ES-I3 (cell line): ENCODE measurements around the gene ATAD3C.
"Not testable (repeated sequence)": the region's sequence is repeated elsewhere in the genome, so short reads cannot be mapped to it uniquely, and the experiment has no call there.

Experiments used
- H3K36me3 ChIP-seq: 2 replicates; pipeline ENCODE4 v1.6.1; 2013; ENCODE audit warnings: mild to moderate bottlenecking, low read length, control low read depth, moderate library complexity; ENCODE audit not compliant: insufficient read depth
- H3K4me1 ChIP-seq: 2 replicates; pipeline ENCODE4 v1.6.1; 2013; ENCODE audit warnings: mild to moderate bottlenecking, control low read depth, low read length; ENCODE audit not compliant: insufficient read depth
- H3K9ac ChIP-seq: 2 replicates; pipeline ENCODE4 v1.6.1; 2013; ENCODE audit warnings: low read depth, mild to moderate bottlenecking, low read length, moderate library complexity
- H3K9me3 ChIP-seq: 2 replicates; pipeline ENCODE4 v1.6.1; 2013; ENCODE audit warnings: mild to moderate bottlenecking, low read length, moderate library complexity; ENCODE audit not compliant: control insufficient read depth, insufficient read depth

The ATAD3C gene

GRCh38 chr1:1459711-1460110 lies 10.2 kb downstream of the ATAD3C start:
- not testable (repeated sequence) for H3K36me3 ChIP-seq, H3K9ac ChIP-seq, H3K4me1 ChIP-seq, H3K9me3 ChIP-seq

- H3K4me1 ChIP-seq = no peaks in the 10 kb centered on the region
- no peaks in the 10 kb centered on the region for H3K36me3 ChIP-seq
- no peak overlapping the region for H3K9ac ChIP-seq
Measured at GRCh38 chr1:1460540-1461130, 11.1 kb downstream of the ATAD3C start.

GRCh38 chr1:1461721-1462317 lies 12.3 kb downstream of the ATAD3C start:
- Histone ChIP-seq H3K4me1 (no peaks in the 10 kb centered on the region), H3K36me3 (no peaks in the 10 kb centered on the region), H3K9me3 (no peaks in the 10 kb centered on the region), H3K9ac (no peak overlapping the region)

More at GRCh38 chr1:1460540-1461130, 11.1 kb downstream of the ATAD3C start:
- no peaks in the 10 kb centered on the region for H3K9me3 ChIP-seq

- Histone ChIP-seq H3K9ac (no peak overlapping the region), H3K9me3 (no peaks in the 10 kb centered on the region), H3K4me1 (no peaks in the 10 kb centered on the region)
Measured at GRCh38 chr1:1462318-1462966, 13.0 kb downstream of the ATAD3C start.

GRCh38 chr1:1463312-1463711 lies 13.8 kb downstream of the ATAD3C start:
- Histone ChIP-seq H3K9me3 (no peaks in the 10 kb centered on the region), H3K36me3 (no peaks in the 10 kb centered on the region), H3K4me1 (no peaks in the 10 kb centered on the region), H3K9ac (no peak overlapping the region)

More at GRCh38 chr1:1462318-1462966, 13.0 kb downstream of the ATAD3C start:
- H3K36me3 ChIP-seq = no peaks in the 10 kb centered on the region

GRCh38 chr1:1468196-1468985 lies 18.9 kb downstream of the ATAD3C start:
- H3K9ac ChIP-seq, H3K9me3 ChIP-seq, H3K4me1 ChIP-seq, H3K36me3 ChIP-seq: not testable (repeated sequence)

- H3K9ac ChIP-seq = peak overlapping the region; percentile 85
- H3K36me3 ChIP-seq = no peaks in the 10 kb centered on the region
- H3K9me3 ChIP-seq = no peaks in the 10 kb centered on the region
- no peaks in the 10 kb centered on the region for H3K4me1 ChIP-seq
Measured at GRCh38 chr1:1470626-1471388, 21.3 kb downstream of the ATAD3C start.

- peak within 1 kb of the TSS; percentile 85 for H3K9ac ChIP-seq
- no peaks in the 10 kb centered on the region for H3K9me3 ChIP-seq
- no peaks in the 10 kb centered on the region for H3K36me3 ChIP-seq
- no peaks in the 10 kb centered on the region for H3K4me1 ChIP-seq
Measured at GRCh38 chr1:1471389-1472052, 22.0 kb downstream of the ATAD3C start, which contains the start of gene ATAD3B. ATAD3B (plus strand) TSS chr1:1471765; CDS start chr1:1471885, 120 bp downstream.

- H3K36me3 ChIP-seq, H3K9me3 ChIP-seq, H3K4me1 ChIP-seq: not testable (repeated sequence)
- peak overlapping the region; percentile 52 for H3K9ac ChIP-seq
Measured at GRCh38 chr1:1472053-1472876, 22.8 kb downstream of the ATAD3C start.

- H3K36me3 ChIP-seq, H3K4me1 ChIP-seq, H3K9me3 ChIP-seq, H3K9ac ChIP-seq: not testable (repeated sequence)
Measured at GRCh38 chr1:1476011-1476410, 26.5 kb downstream of the ATAD3C start.

- Histone ChIP-seq H3K9ac (no peak overlapping the region), H3K9me3 (no peaks in the 10 kb centered on the region), H3K4me1 (no peaks in the 10 kb centered on the region), H3K36me3 (peaks cover 4% of the 10 kb centered on the region; the same call in 1 of the 2 replicates)
Measured at GRCh38 chr1:1477206-1477605, 27.7 kb downstream of the ATAD3C start.

GRCh38 chr1:1479547-1480487 lies 30.3 kb downstream of the ATAD3C start:
- H3K36me3 ChIP-seq = peaks cover 12% of the 10 kb centered on the region
- H3K9ac ChIP-seq = no peak overlapping the region
- H3K9me3 ChIP-seq = no peaks in the 10 kb centered on the region
- H3K4me1 ChIP-seq = no peaks in the 10 kb centered on the region
